Tibial artery (tissue), 4 donors: Measurements from ENCODE around the gene MAD1L1.
"Not testable (repeated sequence)": the region's sequence is repeated elsewhere in the genome, so short reads cannot be mapped to it uniquely, and the experiment has no call there.

Experiments used
- DNase-seq, 2 donors: peaks; one replicate each; pipeline ENCODE4 v3.0.0-alpha.2; 2019
- H3K27ac ChIP-seq, 2 donors: fragments of 200-600 bp; sonication (generic) in 1 of 2; 1 replicate in 1 of 2; 2 replicates in 1 of 2; pipeline ENCODE4 v1.5.1; 2018 to 2019; ENCODE audit warnings: mild to moderate bottlenecking in 1 of 2
- H3K27me3 ChIP-seq, 2 donors: fragments of 200-600 bp; sonication (generic) in 1 of 2; one replicate each; pipeline versions ENCODE4 v1.5.1 to v1.6.0; 2016 to 2019
- H3K36me3 ChIP-seq, 3 donors: fragments of 200-600 bp; sonication (generic) in 2 of 3; one replicate each; pipeline ENCODE4 v1.5.1; 2016 to 2019; ENCODE audit warnings: mild to moderate bottlenecking in 2 of 3
- H3K4me1 ChIP-seq, 4 donors: fragments of 200-600 bp; sonication (generic) in 2 of 4; 1 replicate in 3 of 4; 2 replicates in 1 of 4; pipeline ENCODE4 v1.5.1; 2016 to 2019
- H3K4me3 ChIP-seq, 2 donors: fragments of 200-600 bp; sonication (generic) in 1 of 2; 1 replicate in 1 of 2; 2 replicates in 1 of 2; pipeline ENCODE4 v1.5.1; 2018 to 2019; ENCODE audit warnings: mild to moderate bottlenecking in 2 of 2
- H3K9me3 ChIP-seq, 3 donors: fragments of 200-600 bp; sonication (generic) in 1 of 3; one replicate each; pipeline ENCODE4 v1.5.1; 2016 to 2019
- CTCF ChIP-seq, 2 experiments: fragments of 200-600 bp in 1 of 2; fragments of 450-650 bp in 1 of 2; IDR thresholded peaks; one replicate each; pipeline ENCODE4 v1.5.1; 2017 to 2019; ENCODE audit warnings: antibody characterized with exemption in 2 of 2, mild to moderate bottlenecking in 1 of 2, moderate library complexity in 1 of 2
- intact Hi-C: fragments of 100-400 bp; cut with DNase I; formaldehyde crosslinking; loops from one replicate; pipeline ENCODE4 v1.15.0; 2023; ENCODE audit warnings: low total_unique reads

The MAD1L1 gene

GRCh38 chr7:1864161-1864940, 368.4 kb downstream of the MAD1L1 start:
- Histone ChIP-seq H3K36me3 (no peaks in the 10 kb centered on the region), H3K9me3 (no peaks in the 10 kb centered on the region), H3K27me3 (no peaks in the 10 kb centered on the region), H3K4me1 (no peaks in the 10 kb centered on the region), H3K4me3 (no peak overlapping the region), H3K27ac (no peak overlapping the region)
- no peak for TF ChIP-seq CTCF (IDR thresholded peaks at IDR 0.05)
- no peak for DNase-seq
- intact Hi-C loops, result no loop called here

GRCh38 chr7:1863091-1863900, 369.4 kb downstream of the MAD1L1 start:
- DNase-seq, result no peak
- H3K27me3 ChIP-seq, result no peaks in the 10 kb centered on the region
- TF ChIP-seq CTCF (IDR thresholded peaks at IDR 0.05), result no peak
- H3K27ac ChIP-seq, result no peak overlapping the region
- H3K9me3 ChIP-seq, result no peaks in the 10 kb centered on the region
- no peaks in the 10 kb centered on the region for H3K36me3 ChIP-seq
- H3K4me3 ChIP-seq, result no peak overlapping the region
- H3K4me1 ChIP-seq, result no peaks in the 10 kb centered on the region
- intact Hi-C loops, result no loop called here

DNA sequence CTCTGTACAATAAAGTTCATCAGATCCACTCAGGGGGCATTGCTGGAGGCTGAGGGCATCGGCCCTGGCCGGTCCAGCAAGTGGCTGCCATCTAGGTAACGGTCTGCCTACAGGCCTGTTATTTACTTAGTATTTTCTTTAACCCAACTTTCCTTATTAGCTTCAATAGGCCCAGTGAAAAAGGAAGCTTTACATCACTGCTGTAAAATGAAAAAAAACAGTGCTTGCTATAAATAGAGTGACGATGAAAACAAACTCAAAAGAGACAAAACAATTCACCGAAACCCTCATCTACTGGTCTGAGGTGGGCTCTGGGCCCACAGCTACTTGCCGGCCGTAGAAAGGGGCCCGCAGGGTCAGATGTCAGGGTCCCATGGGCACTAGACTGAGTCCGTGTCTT, 370.2 kb downstream of the MAD1L1 start:
- Histone ChIP-seq H3K27ac (no peak overlapping the region), H3K27me3 (no peaks in the 10 kb centered on the region), H3K36me3 (no peaks in the 10 kb centered on the region)

GRCh38 chr7:1861799-1862458, 370.8 kb downstream of the MAD1L1 start:
- Histone ChIP-seq H3K9me3 (no peaks in the 10 kb centered on the region), H3K36me3 (no peaks in the 10 kb centered on the region), H3K4me1 (no peaks in the 10 kb centered on the region), H3K27ac (no peak overlapping the region), H3K27me3 (no peaks in the 10 kb centered on the region), H3K4me3 (no peak overlapping the region)
- TF ChIP-seq CTCF (IDR thresholded peaks at IDR 0.05), result no peak
- intact Hi-C loops, result no loop called here
- no peak for DNase-seq

More for the DNA sequence above, 370.2 kb downstream of the MAD1L1 start:
- H3K9me3 ChIP-seq, result no peaks in the 10 kb centered on the region
- no peak for DNase-seq
- TF ChIP-seq CTCF (IDR thresholded peaks at IDR 0.05), result no peak
- no peaks in the 10 kb centered on the region for H3K4me1 ChIP-seq
- intact Hi-C loops, result no loop called here
- no peak overlapping the region for H3K4me3 ChIP-seq

- H3K36me3 ChIP-seq, H3K27ac ChIP-seq, H3K4me3 ChIP-seq, intact Hi-C loops, H3K9me3 ChIP-seq, DNase-seq, H3K4me1 ChIP-seq, H3K27me3 ChIP-seq: not testable (repeated sequence)
These were observed 371.6 kb downstream of the MAD1L1 start for GRCh38 chr7:1860881-1861798.
